Measurements from ENCODE around the gene ALPL.

DNA sequence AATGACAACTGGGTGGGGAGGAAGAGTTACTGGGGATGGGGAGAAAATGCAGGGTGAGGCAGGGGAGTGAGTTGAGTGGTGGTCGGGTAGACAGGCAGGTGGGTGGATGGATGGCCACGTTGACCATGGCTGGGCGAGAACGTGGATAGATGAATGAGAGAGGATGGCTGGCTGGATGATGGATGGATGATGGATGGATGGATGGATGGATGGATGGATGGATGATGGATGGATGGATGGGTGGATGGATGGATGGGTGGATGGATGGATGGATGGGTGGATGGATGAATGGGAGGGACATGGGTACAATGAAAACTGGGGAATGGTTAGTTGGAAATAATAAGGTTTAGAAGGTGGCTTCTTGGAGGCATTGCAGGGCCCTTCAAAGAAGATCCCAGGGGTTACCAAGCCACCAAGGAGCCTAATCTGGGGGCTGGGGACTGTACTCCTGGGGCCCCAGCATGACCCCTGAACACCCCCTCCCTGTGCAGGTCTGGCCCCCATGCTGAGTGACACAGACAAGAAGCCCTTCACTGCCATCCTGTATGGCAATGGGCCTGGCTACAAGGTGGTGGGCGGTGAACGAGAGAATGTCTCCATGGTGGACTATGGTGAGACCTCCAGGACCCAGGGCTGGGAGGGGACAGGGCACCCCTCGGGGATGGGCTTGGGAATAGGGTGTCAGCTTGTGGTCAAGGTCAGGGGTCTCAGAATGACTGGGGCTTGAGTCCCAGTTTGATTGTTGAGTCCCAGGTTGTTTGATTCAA lies 67.0 kb downstream of the ALPL start:
- TF ChIP-seq, protein P1, sequence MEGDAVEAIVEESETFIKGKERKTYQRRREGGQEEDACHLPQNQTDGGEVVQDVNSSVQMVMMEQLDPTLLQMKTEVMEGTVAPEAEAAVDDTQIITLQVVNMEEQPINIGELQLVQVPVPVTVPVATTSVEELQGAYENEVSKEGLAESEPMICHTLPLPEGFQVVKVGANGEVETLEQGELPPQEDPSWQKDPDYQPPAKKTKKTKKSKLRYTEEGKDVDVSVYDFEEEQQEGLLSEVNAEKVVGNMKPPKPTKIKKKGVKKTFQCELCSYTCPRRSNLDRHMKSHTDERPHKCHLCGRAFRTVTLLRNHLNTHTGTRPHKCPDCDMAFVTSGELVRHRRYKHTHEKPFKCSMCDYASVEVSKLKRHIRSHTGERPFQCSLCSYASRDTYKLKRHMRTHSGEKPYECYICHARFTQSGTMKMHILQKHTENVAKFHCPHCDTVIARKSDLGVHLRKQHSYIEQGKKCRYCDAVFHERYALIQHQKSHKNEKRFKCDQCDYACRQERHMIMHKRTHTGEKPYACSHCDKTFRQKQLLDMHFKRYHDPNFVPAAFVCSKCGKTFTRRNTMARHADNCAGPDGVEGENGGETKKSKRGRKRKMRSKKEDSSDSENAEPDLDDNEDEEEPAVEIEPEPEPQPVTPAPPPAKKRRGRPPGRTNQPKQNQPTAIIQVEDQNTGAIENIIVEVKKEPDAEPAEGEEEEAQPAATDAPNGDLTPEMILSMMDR (IDR thresholded peaks at IDR 0.05): no peak
- no peak for TF ChIP-seq POLR2A (IDR thresholded peaks at IDR 0.05)
